CD4-positive, CD25-positive, alpha-beta regulatory T cell (primary cell): ENCODE results near the gene GMPR. TPM values are rescaled to one million over a fixed set of nuclear protein-coding genes. Genes with fewer than 3 reads are reported as not detected.

Source experiments
- ATAC-seq, 2 donors: fragments of 150-1000 bp; cut with Tn5 transposase; one replicate each; pipeline ENCODE4 v1.10.0; 2021; ENCODE audit warnings: low read depth in 2 of 2, moderate number of reproducible peaks in 2 of 2, moderate library complexity in 1 of 2
- DNase-seq, 3 donors: peaks; one replicate each; pipeline versions ENCODE4 v3.0.0 to v3.0.0-alpha.2; 2012 to 2022; ENCODE audit warnings: mixed read lengths in 1 of 3
- H3K27ac ChIP-seq: one replicate; pipeline ENCODE4 v1.7.0; 2013; ENCODE audit warnings: mild to moderate bottlenecking, low read length; ENCODE audit not compliant: insufficient read depth, poor library complexity, severe bottlenecking
- H3K27me3 ChIP-seq: one replicate; pipeline ENCODE4 v1.7.0; 2013; ENCODE audit warnings: low read length; ENCODE audit not compliant: control insufficient read depth, insufficient read depth
- H3K36me3 ChIP-seq: one replicate; pipeline ENCODE4 v1.7.0; 2013; ENCODE audit warnings: mild to moderate bottlenecking, low read length, moderate library complexity; ENCODE audit not compliant: control insufficient read depth, insufficient read depth
- H3K4me1 ChIP-seq: 2 replicates; pipeline ENCODE4 v1.7.0; 2013; ENCODE audit warnings: mild to moderate bottlenecking, low read length; ENCODE audit not compliant: insufficient read depth, control insufficient read depth, poor library complexity, severe bottlenecking
- H3K4me3 ChIP-seq: one replicate; pipeline ENCODE4 v1.7.0; 2013; ENCODE audit warnings: low read depth, mild to moderate bottlenecking, low read length, moderate library complexity
- H3K9me3 ChIP-seq, 2 experiments: 1 replicate in 1 of 2; 2 replicates in 1 of 2; pipeline ENCODE4 v1.7.0; 2013; ENCODE audit warnings: low read length in 2 of 2, mild to moderate bottlenecking in 1 of 2, moderate library complexity in 1 of 2; ENCODE audit not compliant: control insufficient read depth in 2 of 2
- H3K27ac Mint-ChIP-seq, 3 donors: one replicate each; pipeline ENCODE4 v1.8.0; 2020 to 2022; ENCODE audit warnings: mild to moderate bottlenecking in 3 of 3, mixed read lengths in 3 of 3, moderate library complexity in 2 of 3
- H3K27me3 Mint-ChIP-seq: one replicate; pipeline ENCODE4 v1.8.0; 2022; ENCODE audit warnings: mild to moderate bottlenecking, mixed read lengths
- H3K36me3 Mint-ChIP-seq: one replicate; pipeline ENCODE4 v1.8.0; 2020; ENCODE audit warnings: mixed read lengths
- H3K4me1 Mint-ChIP-seq, 4 donors: one replicate each; pipeline ENCODE4 v1.8.0; 2020 to 2022; ENCODE audit warnings: mixed read lengths in 4 of 4, mild to moderate bottlenecking in 1 of 4
- H3K4me3 Mint-ChIP-seq, 4 donors: one replicate each; pipeline ENCODE4 v1.8.0; 2020 to 2022; ENCODE audit warnings: mild to moderate bottlenecking in 4 of 4, mixed read lengths in 4 of 4, moderate library complexity in 3 of 4
- H3K9me3 Mint-ChIP-seq, 7 donors: one replicate each; pipeline ENCODE4 v1.8.0; 2020 to 2022; ENCODE audit warnings: mixed read lengths in 7 of 7, mild to moderate bottlenecking in 3 of 7, moderate library complexity in 2 of 7
- polyA plus RNA-seq, 4 donors: library from polyadenylated mRNA; unstranded; fragments of 300-500 nt; fragmentation: Illumina TruSeq; gene quantifications; one replicate each; pipeline ENCODE4 v1.2.3, GENCODE V29; 2021
- total RNA-seq: library from RNA; stranded (reverse); gene quantifications from one replicate; pipeline ENCODE4 v1.2.3, GENCODE V29; 2022

The GMPR gene
- total and polyA plus RNA-seq, 5 donors from 2014 or later = 1.3 to 1.8 TPM; not detected in 3

GRCh38 chr6:16316741-16317251 is 78.4 kb downstream of the GMPR start:
- Mint-ChIP-seq H3K4me1 (peaks cover 16 to 57% (median 38%) of the 10 kb centered on the region in 4 donors), H3K27ac (peak overlapping the region in 2 of 3 donors; percentile 16 to 89), H3K27me3 (no peaks in the 10 kb centered on the region), H3K9me3 (no peaks in the 10 kb centered on the region), H3K36me3 (peaks cover 18% of the 10 kb centered on the region), H3K4me3 (no peak overlapping the region)
- ATAC-seq (no peak), DNase-seq (peak; percentile 24 to 64 (median 50))
- no peak overlapping the region for H3K4me3 ChIP-seq
- no peaks in the 10 kb centered on the region for H3K36me3 ChIP-seq
- peaks cover 41% of the 10 kb centered on the region for H3K4me1 ChIP-seq
- H3K27ac ChIP-seq = no peak overlapping the region
- H3K27me3 ChIP-seq = no peaks in the 10 kb centered on the region
- H3K9me3 ChIP-seq = no peaks in the 10 kb centered on the region

GRCh38 chr6:16318538-16318937 is 80.2 kb downstream of the GMPR start:
- Mint-ChIP-seq H3K27me3 (no peaks in the 10 kb centered on the region), H3K4me3 (no peak overlapping the region), H3K27ac (peak overlapping the region; percentile 91 to 99 (median 96)), H3K4me1 (peaks cover 19 to 67% (median 51%) of the 10 kb centered on the region in 4 donors), H3K9me3 (no peaks in the 10 kb centered on the region), H3K36me3 (peaks cover 12% of the 10 kb centered on the region)
- ATAC-seq (no peak), DNase-seq (no peak)
- Histone ChIP-seq H3K9me3 (no peaks in the 10 kb centered on the region), H3K4me3 (no peak overlapping the region), H3K36me3 (no peaks in the 10 kb centered on the region), H3K27me3 (no peaks in the 10 kb centered on the region), H3K4me1 (peaks cover 58% of the 10 kb centered on the region), H3K27ac (peak overlapping the region; percentile 28)

- Histone ChIP-seq H3K4me3 (peak overlapping the region; percentile 65), H3K36me3 (no peaks in the 10 kb centered on the region), H3K27ac (peak overlapping the region; percentile 87), H3K27me3 (no peaks in the 10 kb centered on the region), H3K9me3 (no peaks in the 10 kb centered on the region), H3K4me1 (peaks cover 64% of the 10 kb centered on the region)
- no peaks in the 10 kb centered on the region for H3K9me3 Mint-ChIP-seq
- no peak for DNase-seq
- peaks cover 12% of the 10 kb centered on the region for H3K36me3 Mint-ChIP-seq
- ATAC-seq = no peak
- peaks cover 19 to 73% (median 54%) of the 10 kb centered on the region in 4 donors for H3K4me1 Mint-ChIP-seq
- peak overlapping the region in 3 of 4 donors; percentile 43 to 86 (median 78) for H3K4me3 Mint-ChIP-seq
- H3K27ac Mint-ChIP-seq = peak overlapping the region; percentile 91 to 99 (median 96)
- H3K27me3 Mint-ChIP-seq = no peaks in the 10 kb centered on the region
Measured at GRCh38 chr6:16318953-16319720, 80.8 kb downstream of the GMPR start.

GRCh38 chr6:16319813-16320532 is 81.6 kb downstream of the GMPR start:
- Mint-ChIP-seq H3K36me3 (peaks cover 11% of the 10 kb centered on the region), H3K4me1 (peaks cover 19 to 78% (median 55%) of the 10 kb centered on the region in 4 donors), H3K4me3 (peak overlapping the region; percentile 43 to 86 (median 69)), H3K27ac (peak overlapping the region; percentile 91 to 99 (median 96)), H3K27me3 (no peaks in the 10 kb centered on the region), H3K9me3 (no peaks in the 10 kb centered on the region)
- Histone ChIP-seq H3K4me3 (peak overlapping the region; percentile 65), H3K27me3 (no peaks in the 10 kb centered on the region), H3K36me3 (peaks cover 5% of the 10 kb centered on the region), H3K27ac (peak overlapping the region; percentile 87), H3K4me1 (peaks cover 64% of the 10 kb centered on the region), H3K9me3 (no peaks in the 10 kb centered on the region)
- DNase-seq (peak; percentile 54 to 81 (median 75)), ATAC-seq (peak; percentile 74 to 81)

- peak overlapping the region; percentile 65 for H3K4me3 ChIP-seq
- no peaks in the 10 kb centered on the region for H3K9me3 ChIP-seq
- H3K27ac Mint-ChIP-seq = peak overlapping the region; percentile 91 to 99 (median 96)
- ATAC-seq (no peak), DNase-seq (no peak)
- H3K27me3 Mint-ChIP-seq = no peaks in the 10 kb centered on the region
- peak overlapping the region; percentile 87 for H3K27ac ChIP-seq
- H3K4me1 ChIP-seq = peaks cover 64% of the 10 kb centered on the region
- no peaks in the 10 kb centered on the region for H3K9me3 Mint-ChIP-seq
- H3K4me3 Mint-ChIP-seq = peak overlapping the region; percentile 43 to 86 (median 69)
- peaks cover 23 to 84% (median 55%) of the 10 kb centered on the region in 4 donors for H3K4me1 Mint-ChIP-seq
- peaks cover 8% of the 10 kb centered on the region for H3K36me3 Mint-ChIP-seq
- no peaks in the 10 kb centered on the region for H3K27me3 ChIP-seq
- H3K36me3 ChIP-seq = peaks cover 9% of the 10 kb centered on the region
Measured at GRCh38 chr6:16320533-16321340, 82.3 kb downstream of the GMPR start.

- H3K4me1 ChIP-seq = peaks cover 64% of the 10 kb centered on the region
- no peaks in the 10 kb centered on the region for H3K9me3 ChIP-seq
- H3K9me3 Mint-ChIP-seq = no peaks in the 10 kb centered on the region
- peak overlapping the region; percentile 87 for H3K27ac ChIP-seq
- DNase-seq (no peak), ATAC-seq (no peak)
- H3K27me3 Mint-ChIP-seq = no peaks in the 10 kb centered on the region
- H3K36me3 Mint-ChIP-seq = peaks cover 14% of the 10 kb centered on the region
- H3K27me3 ChIP-seq = no peaks in the 10 kb centered on the region
- H3K4me3 ChIP-seq = no peak overlapping the region
- peaks cover 14% of the 10 kb centered on the region for H3K36me3 ChIP-seq
- H3K27ac Mint-ChIP-seq = peak overlapping the region in 2 of 3 donors; percentile 91 to 96
- H3K4me3 Mint-ChIP-seq = no peak overlapping the region
- H3K4me1 Mint-ChIP-seq = peaks cover 26 to 87% (median 57%) of the 10 kb centered on the region in 4 donors
Measured at GRCh38 chr6:16321341-16321710, 82.9 kb downstream of the GMPR start.

- ATAC-seq = no peak
- H3K36me3 Mint-ChIP-seq = peaks cover 19% of the 10 kb centered on the region
- Histone ChIP-seq H3K27me3 (no peaks in the 10 kb centered on the region), H3K36me3 (peaks cover 17% of the 10 kb centered on the region), H3K4me3 (no peak overlapping the region), H3K9me3 (no peaks in the 10 kb centered on the region), H3K27ac (peak overlapping the region; percentile 87), H3K4me1 (peaks cover 64% of the 10 kb centered on the region)
- H3K4me3 Mint-ChIP-seq = peak overlapping the region in 1 of 4 donors; percentile 72
- H3K27ac Mint-ChIP-seq = peak overlapping the region in 2 of 3 donors; percentile 80 to 91
- H3K9me3 Mint-ChIP-seq = no peaks in the 10 kb centered on the region
- H3K4me1 Mint-ChIP-seq = peaks cover 26 to 86% (median 57%) of the 10 kb centered on the region in 4 donors
- no peaks in the 10 kb centered on the region for H3K27me3 Mint-ChIP-seq
- DNase-seq = no peak
Measured at GRCh38 chr6:16321826-16322225, 83.4 kb downstream of the GMPR start.
